NCI-H2227 (cell line): Measurements from ENCODE around the gene ARHGAP25.
"Not testable (repeated sequence)": the region's sequence is repeated elsewhere in the genome, so short reads cannot be mapped to it uniquely, and the experiment has no call there.

Experiments
- DNase-seq: peaks from one replicate; lab custom pipeline; 2025; ENCODE audit not compliant: unreplicated experiment; lab: John Stamatoyannopoulos, UW

The ARHGAP25 gene

DNA sequence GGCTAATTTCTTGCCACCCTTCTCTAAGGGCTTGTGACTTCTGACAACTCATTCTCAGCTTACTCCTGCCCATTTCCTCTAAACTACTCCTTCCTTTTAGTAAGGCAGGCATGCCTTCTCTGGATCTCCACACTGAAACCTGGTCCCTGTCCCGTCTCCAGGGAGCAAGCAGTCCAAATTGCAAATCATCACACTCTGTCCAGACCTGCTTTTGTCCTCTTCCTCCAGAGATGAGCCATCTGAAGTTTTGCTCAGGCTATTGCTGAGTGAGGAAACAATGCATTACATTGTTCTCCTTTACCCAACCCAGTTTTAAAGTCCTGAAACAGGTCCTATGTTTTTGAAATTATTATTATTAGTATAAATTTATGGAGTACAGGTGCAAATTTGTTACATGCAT is 57.3 kb downstream of the ARHGAP25 start:
- DNase-seq = no peak

DNA sequence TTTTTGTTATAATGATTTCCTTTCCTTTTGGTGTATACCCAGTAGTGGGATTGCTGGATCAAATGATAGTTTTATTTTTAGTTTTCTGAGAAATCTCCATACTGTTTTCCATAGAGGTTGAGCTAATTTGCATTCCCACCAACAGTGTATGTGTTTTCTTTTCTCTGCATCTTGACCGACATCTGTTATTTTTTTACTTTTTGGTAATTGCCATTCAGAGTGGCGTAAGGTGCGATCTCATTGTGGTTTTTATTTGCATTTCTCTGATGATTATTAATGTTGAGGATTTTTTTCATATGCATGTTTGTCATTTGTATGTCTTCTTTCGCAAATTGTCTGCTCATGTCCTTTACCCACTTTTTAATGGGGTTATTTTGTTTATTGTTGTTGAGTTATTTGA is 58.1 kb downstream of the ARHGAP25 start:
- DNase-seq = no peak

DNA sequence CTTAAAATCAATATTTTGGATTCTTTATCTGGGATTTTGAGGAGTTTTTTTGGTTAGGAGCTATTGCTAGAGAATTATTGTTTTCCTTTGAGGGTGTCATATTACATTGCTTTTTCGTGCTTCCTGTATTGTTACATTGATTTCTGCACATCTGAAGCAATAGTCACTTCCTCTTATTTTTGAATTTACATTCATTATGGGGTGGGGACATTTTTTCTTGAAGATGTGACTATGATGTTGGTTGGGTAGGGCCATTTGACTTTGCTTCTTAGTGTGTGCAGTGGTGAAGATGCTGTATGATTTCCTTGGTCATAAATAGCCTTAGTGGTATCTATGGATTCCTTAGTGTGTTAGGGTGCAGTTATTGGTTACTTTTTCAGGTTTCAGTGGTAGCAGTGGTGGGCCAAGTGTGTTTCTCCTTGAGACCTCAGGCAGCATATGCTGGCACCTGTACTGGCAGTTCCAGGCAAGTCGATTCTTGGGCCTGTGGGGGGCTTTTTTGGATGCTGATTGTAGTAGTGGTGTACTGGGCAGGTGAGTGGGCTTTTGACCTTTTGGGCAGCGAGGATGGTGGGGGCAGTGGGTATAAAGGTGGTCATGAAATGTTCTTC is 61.8 kb downstream of the ARHGAP25 start:
- DNase-seq = no peak

DNA sequence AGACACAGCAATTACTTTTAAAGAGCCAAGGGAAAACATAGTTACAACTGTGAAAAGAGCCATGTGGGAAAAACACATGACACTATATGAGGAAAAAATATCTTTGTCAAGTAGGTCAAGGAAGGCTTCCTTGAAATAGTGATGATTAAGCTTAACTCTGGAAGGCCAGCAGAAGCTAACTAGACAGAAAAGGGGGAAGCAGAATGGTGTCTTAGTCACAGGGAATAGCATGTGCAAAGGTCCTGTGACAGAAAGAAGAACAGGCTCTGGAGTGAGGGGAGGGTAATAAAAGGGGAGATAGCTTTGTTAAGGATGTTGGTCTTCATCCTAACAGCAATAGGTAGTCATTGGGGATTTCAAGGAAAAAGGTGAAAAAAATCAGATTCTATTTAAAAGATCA is 64.0 kb downstream of the ARHGAP25 start:
- no peak for DNase-seq

DNA sequence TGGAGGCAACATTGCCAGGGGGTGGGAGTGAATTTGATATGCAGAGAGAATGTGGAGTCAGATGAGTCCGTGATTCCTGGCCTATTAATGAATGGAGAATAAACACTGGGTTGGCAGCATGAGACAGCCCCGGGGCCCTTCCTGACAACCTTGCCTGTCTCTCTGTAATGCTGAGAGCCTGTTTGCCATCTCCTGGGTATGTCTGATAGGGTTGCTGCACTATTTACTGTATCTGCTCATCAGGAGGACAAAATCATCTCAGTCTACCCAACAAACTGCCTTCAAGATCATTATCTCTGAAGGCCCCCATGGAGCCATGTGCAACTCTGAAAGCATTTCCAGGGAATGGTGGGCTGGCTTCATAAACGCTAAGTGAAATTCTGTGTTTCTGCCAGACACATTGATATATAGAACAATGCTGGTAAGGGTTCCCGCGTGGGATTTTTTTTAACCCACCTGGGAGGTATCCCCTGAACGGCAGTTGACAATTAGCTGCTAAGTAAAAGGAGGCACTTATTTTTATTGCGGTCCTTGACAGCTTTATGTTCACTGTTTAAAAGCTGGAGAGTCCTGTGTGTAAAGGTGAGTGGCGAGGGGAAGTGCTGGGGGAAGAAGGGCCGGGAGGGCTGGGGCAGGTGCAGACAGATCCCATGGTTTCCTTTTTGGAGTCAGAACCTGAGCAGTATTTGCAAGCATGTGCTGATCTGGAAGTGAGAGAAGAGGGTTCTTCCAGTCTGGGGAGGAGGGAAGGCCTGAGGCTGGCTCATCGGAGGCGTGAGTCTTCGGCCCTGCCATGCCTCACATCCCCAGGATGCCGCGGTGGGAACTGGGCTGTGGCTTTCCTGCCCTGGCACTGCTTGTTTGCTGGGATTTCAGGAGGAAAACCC is 64.8 kb downstream of the ARHGAP25 start:
- no peak for DNase-seq

DNA sequence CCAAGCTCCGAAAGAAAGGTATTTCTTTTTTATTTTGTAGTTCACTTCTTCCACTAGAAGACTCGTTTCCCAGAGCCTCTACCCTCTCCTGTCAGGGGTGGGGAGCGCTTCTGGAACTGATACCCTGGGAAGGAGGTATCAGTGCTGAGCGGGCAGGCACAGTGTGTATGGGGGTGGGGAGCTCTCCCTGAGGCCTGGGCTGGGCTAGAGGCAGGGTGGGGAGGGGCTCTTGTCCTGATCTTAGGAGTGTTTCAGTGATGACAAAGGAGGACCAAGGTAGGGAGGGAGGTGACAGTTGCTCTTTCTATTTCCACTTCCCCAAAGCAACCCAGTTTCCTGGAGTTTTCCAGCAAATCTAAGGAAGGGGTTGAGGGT is 65.4 kb downstream of the ARHGAP25 start:
- no peak for DNase-seq

DNA sequence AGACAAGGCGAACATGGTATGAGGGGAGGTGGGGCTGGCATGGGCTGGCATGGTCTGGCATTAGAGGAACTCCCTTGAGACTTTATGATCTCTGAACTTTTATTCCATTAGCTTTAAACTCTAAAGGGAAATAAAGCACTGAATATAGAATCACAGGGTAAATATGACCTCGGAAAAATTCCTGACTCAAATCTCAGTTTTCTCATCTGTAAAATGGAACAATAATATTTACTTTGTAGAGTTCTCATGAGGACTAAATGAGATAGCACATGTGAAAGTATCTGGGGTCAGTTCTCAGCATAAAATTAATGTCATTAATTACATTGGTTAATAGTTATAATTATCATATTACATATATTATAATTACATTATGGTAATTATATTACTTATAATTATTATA is 65.9 kb downstream of the ARHGAP25 start:
- DNase-seq = no peak

DNA sequence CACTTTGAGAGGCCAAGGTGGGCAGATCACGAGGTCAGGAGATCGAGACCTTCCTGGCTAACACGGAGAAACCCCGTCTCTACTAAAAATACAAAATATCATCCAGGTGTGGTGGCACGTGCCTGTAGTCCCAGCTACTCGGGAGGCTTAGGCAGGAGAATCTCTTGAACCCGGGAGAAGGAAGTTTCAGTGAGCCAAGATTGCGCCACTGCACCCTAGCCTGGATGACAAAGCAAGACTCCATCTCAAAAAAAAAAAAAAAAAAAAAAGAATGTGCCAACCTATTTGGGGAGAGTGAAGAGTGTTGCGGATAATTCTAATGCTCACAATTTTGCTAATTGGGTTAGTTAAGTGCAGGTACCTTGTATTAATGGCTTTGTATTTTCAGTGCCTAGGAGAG is 67.5 kb downstream of the ARHGAP25 start:
- DNase-seq = not testable (repeated sequence)

DNA sequence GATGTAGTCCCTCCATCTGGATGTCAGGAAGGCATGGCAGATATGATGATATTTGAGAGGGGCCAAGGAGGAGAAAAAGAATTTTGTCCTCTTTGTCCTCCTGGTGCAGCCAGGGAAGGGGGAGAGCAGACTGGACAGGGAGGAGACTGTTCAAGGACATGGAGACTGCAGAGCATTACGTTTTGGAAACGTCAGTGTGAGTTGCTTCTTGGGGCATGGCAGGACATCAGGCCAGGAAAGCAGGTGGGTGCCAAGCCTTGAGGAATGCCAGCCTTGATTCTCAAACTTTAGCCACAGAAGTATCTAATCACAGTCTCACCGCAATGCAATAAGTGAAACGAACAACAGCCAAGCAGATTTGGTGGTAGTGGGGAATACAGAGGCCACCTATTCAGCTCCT is 70.4 kb downstream of the ARHGAP25 start:
- no peak for DNase-seq

DNA sequence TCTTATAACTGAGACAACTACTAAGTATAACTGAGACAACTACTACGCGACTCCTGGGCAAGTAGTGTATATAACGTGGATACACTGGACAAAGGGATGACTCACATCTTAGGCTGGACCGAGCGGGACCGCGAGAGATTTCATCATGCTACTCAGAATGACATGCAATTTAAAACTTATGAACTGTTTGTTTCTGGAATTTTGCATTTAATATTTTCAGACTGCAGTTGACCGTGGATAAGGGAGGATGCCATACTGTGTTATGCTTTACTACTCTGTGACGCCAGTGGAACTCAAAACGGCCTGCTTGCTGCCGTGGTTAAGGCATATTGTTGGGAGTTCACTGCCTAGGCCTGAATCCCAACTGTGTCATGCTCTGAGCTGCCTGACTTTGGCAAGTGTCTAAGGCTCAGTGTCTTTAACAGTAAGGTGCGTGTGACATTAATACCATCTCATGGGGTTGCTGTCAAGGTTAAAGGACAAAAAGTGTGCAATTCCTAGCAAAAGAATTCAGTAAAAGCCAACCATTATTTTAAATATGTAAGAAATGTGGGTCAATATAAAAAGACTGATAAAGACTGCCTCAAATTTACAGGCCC is 72.0 kb downstream of the ARHGAP25 start:
- no peak for DNase-seq

DNA sequence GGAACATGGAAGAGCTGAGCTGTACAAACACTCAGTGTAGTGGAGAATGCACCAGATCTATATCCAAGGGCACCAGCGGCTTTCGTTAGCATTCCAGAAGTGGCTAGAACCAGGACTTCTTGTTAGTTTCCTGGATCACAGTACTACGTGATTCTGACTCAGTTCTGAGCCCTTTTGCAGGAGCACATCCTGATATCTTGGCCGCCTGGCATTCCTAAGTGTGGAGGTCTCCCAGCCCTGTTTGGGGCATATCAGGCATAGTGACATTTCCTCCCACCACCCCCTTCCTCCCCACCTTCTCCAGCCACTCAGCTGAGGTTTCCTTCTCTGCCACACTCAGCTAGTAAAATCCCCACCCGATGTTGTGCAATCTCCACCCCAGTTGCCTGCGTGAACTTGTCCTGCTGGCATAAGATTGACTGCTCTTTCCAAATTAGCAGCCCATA is 73.2 kb downstream of the ARHGAP25 start:
- DNase-seq = no peak

DNA sequence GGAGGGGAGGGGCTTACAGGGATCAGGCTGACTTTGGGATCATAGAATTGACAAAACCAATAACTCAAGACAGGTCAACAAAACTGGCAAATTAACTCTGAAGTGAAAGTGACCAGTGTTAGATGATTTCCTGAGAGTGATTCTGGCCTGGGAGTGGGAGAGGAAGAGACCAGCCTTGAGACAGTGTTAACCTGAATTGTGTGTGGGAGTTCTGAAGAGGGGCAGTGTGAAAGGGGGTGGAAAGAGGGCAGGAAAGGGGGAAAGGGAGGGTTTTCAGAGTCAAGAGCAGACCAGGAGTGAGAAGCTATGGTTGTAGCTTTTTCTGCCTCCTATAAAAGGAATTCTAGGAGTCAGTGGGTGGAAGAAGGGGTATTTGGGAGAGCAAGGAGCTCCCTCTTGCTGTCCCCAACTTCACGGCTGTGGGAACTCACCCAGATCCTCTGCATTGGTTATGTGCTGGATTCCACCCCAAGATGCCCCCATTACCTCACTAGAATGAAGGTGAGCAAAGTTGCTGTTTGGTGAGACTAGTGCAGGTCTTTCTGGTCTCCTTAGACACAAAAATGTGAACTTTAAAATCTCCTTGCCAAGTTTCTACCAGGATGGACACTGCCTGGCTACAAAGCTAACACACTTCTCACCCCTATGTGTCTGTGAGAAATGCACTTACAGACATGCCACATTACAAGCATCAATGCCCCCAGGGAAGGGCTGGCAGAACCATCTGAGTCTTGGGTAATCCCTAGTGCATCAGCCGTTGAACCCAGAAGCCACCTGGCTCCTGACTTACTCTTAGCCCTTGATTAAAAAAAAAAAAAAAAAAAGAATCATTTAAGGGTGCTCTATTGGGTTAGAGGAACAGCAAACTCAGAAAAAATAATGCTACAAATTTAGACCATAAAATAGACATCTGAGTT is 75.0 kb downstream of the ARHGAP25 start:
- no peak for DNase-seq

DNA sequence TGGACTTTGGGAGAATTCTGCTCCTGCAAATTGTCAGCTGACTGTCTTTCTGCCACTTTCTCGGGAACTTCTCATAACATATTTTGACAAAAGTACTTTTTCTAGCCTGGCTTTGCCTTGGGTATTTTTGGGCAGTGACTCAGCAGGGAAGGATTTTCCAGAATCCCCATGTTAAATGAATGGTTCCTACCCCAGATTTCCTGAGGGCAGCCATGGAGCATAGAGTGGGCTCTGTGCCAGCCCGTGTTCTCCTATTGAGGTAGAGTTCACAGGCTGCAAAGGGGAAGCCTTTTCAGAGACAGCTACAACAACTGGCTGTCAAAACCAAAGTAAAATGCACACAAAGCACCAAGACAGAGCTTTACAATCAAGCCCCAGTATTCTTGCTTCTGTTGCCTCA is 76.8 kb downstream of the ARHGAP25 start:
- DNase-seq = no peak

DNA sequence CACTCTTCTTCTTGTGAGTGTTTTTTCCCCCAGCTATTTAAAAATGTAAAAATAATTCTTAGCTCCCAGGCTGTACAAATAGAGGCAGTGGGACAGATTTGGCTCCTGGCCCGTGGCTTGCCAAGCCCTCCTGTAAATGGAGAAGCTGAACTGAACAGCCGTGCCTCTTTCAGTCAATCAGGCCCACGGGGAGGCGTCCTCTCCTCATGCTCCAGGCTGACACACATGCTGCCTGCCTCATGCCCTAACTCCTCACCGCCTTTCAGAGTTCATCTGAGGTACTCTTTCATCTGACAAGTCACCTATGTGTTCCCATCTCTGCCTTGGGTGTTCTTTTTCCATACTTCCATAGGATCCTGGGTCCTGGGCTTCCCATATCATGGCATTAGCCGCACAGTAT is 77.6 kb downstream of the ARHGAP25 start:
- no peak for DNase-seq

DNA sequence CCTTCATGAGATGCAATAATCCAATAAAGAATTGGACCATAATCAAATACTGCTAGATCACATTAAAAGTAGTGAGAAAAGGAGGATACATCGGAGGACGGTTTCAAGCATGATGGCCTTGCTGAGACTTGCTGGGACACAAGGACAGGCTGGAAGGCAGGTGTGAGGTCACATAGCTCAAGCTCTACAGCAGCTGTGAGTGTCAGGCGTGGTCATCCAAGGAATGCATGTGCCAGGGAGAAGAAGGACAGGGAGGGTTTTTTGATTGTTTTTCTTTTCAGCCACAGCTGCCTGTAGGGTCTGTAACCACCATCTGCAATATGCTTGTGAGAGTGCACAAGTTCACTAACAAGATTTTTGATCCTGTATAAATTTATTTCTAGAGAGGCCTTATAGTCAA is 79.0 kb downstream of the ARHGAP25 start:
- no peak for DNase-seq

DNA sequence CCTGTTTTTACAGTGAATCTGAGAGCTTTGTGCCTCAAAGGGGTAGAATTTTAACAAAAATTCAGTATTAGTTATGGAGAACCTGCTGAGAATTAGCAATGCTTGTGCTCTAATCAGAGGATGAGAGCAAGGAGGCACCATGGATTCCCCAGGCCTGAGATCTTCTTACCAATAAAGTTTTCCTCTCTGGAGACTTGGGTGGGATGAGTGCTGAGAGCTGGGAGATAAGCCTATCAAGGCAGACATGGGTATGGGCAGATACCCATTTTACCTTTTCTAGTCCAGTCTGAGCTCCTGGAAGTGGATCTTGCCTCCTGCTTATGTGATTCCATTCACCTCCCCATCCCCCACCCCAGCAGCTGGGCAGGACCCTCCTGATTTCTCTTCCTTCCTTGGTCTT is 82.7 kb downstream of the ARHGAP25 start:
- DNase-seq = no peak

DNA sequence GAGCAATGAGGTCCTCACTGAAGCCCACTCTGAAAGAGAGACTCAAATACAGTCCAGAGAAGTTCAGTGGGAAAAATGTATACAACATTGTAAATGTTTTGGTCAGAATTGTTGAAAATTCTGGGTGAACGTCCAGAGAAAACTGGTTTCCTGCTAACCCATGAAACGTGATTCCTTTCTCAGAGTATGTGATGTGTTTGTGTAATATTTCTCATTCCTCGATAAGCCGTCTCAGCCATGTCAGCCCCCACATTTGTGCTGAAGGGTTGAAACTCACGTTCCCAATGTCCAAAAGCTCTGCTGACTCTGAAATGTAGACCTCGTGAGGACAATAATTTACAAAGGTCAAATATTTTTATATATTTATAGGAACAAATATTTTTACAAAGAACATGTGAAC is 84.9 kb downstream of the ARHGAP25 start:
- DNase-seq = no peak

DNA sequence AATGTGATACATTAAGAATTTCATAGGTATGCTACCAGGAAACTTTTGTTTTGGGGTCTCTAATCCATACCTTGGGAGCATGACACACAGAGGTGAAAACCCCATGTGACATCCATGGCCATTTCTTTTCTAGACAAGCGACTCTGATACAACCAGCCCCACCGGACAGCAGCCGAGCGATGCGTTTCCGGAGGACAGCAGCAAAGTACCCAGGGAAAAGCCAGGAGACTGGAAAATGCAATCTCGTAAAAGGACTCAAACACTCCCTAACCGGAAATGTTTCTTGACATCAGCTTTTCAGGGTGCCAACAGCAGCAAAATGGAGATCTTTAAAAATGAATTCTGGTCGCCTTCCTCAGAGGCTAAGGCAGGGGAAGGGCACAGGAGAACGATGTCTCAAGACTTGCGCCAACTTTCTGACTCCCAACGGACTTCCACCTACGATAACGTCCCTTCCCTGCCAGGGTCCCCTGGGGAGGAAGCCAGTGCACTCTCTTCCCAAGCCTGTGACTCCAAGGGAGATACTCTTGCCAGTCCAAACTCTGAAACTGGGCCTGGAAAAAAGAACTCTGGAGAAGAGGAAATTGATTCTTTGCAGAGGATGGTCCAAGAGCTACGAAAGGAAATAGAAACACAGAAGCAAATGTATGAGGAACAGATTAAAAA is 87.7 kb downstream of the ARHGAP25 start:
- DNase-seq = no peak

DNA sequence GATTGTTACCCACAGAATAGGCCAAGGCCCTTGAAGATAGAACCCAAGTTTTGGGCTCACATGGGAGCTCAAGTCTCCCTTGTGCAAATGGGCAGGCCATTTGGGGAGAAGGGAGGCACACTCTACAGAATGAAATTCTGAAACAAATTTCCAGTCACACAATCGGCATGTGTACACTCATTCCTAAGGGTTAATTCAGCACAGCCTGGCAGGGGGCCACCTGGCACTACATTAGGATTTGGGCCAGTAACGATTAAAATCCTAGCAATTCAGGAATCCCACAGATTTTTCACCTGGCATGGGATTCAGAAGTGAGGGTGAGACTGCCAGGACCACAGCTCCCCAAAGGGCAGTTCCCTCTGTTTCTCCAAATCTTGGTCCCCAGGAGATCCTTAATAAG is 90.2 kb downstream of the ARHGAP25 start:
- DNase-seq = no peak

DNA sequence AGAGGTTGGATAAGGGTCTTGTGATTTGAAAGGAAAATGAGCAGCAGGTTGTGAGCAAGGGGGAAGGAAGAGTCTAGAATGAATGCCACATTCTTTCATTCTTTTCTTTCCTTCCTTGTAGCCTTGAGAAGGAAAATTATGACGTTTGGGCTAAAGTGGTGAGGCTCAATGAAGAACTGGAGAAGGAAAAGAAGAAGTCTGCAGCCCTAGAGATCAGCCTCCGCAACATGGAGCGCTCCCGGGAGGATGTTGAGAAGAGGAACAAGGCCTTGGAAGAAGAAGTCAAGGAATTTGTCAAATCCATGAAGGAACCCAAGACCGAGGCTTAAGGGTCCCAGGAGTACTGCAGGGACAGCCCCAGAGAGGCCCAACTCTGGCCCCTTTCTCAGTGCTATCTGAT is 91.3 kb downstream of the ARHGAP25 start:
- no peak for DNase-seq

DNA sequence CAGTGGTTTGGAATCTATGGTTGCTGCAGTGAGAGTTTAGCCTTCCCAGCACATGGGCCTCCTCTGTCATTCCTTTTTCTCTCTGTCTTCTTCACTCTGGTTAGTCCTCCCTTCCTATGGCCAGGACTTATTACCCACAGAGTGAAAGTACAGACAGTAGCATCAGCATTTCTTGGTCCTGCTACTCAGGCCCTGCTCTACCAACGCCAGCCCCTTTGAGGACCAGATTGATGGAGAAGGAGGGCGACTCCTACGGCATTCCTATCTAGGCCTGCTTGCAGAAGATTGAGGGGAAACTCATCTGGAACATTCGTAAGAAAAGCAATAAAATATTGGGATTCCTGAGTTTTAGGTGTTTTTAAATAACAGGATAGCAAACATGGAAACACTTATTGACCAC is 93.1 kb downstream of the ARHGAP25 start:
- no peak for DNase-seq
